CD4-positive, alpha-beta T cell treated with Interleukin-12 subunit alpha and Interleukin-12 subunit beta, for 1 hour (primary cell): ENCODE data around the gene TESK2.

Experiments used
- DNase-seq: peaks from one replicate; pipeline ENCODE4 v3.0.0-alpha.2; 2020

Gene TESK2

GRCh38 chr1:45331436-45332345 is 159.3 kb downstream of the TESK2 start:
- no peak for DNase-seq

- DNase-seq: no peak
Measured at GRCh38 chr1:45329445-45329844, 161.5 kb downstream of the TESK2 start.

- no peak for DNase-seq
Measured at GRCh38 chr1:45328680-45329079, 162.3 kb downstream of the TESK2 start.

GRCh38 chr1:45327644-45328515 is 163.1 kb downstream of the TESK2 start:
- no peak for DNase-seq

- DNase-seq: peak; percentile 61
Measured at GRCh38 chr1:45326627-45327623, 164.0 kb downstream of the TESK2 start, which contains the start of gene HPDL. TSS of gene HPDL (plus strand) at chr1:45326895. CDS start at chr1:45327149, 254 bp downstream.

- DNase-seq: no peak
Measured at GRCh38 chr1:45325851-45326506, 165.0 kb downstream of the TESK2 start.

- DNase-seq: no peak
Measured at GRCh38 chr1:45322486-45323040, 168.4 kb downstream of the TESK2 start.

- no peak for DNase-seq
Measured at GRCh38 chr1:45321444-45321843, 169.5 kb downstream of the TESK2 start.

- DNase-seq: no peak
Measured at GRCh38 chr1:45319761-45320160, 171.2 kb downstream of the TESK2 start.

- no peak for DNase-seq
Measured at GRCh38 chr1:45317166-45317565, 173.8 kb downstream of the TESK2 start.

GRCh38 chr1:45314266-45314665 is 176.7 kb downstream of the TESK2 start:
- no peak for DNase-seq

- DNase-seq: no peak
Measured at GRCh38 chr1:45306905-45307304, 184.1 kb downstream of the TESK2 start.

GRCh38 chr1:45306319-45306718 is 184.6 kb downstream of the TESK2 start:
- DNase-seq: no peak

GRCh38 chr1:45305231-45305630 is 185.7 kb downstream of the TESK2 start:
- DNase-seq: no peak

GRCh38 chr1:45304311-45305081 is 186.5 kb downstream of the TESK2 start:
- DNase-seq: no peak

GRCh38 chr1:45303520-45304310 is 187.2 kb downstream of the TESK2 start:
- DNase-seq: peak; percentile 99

- DNase-seq: no peak
Measured at GRCh38 chr1:45302505-45303150, 188.3 kb downstream of the TESK2 start.

- no peak for DNase-seq
Measured at GRCh38 chr1:45300669-45300997, 190.3 kb downstream of the TESK2 start.

- DNase-seq: peak; percentile 71
Measured at GRCh38 chr1:45299981-45300668, 190.8 kb downstream of the TESK2 start.
